Measurements from ENCODE around the gene SLC6A7.

- no peak for TF ChIP-seq CTCF (IDR thresholded peaks at IDR 0.05 in 4 of 5, conservative IDR thresholded peaks at IDR 0.05 in 1 of 5)
- no peak for TF ChIP-seq POLR2A (IDR thresholded peaks at IDR 0.05)
Observed at GRCh38 chr5:150183436-150183835, 6.4 kb upstream of the SLC6A7 start.

All from gastrocnemius medialis (tissue), 4 donors.